ENCODE results near the gene ZAR1. TPM values are rescaled to one million over a fixed set of nuclear protein-coding genes. Genes with fewer than 3 reads are reported as not detected.

Gene ZAR1
- total RNA-seq, 1 experiment from 2014 or later = not detected

GRCh38 chr4:48490680-48491513, 845 bp downstream of the ZAR1 start:
- DNase-seq (ENCODE audit: low read depth) = no peak

- DNase-seq (ENCODE audit: low read depth) = no peak
Measured at GRCh38 chr4:48491514-48492176, 1.6 kb downstream of the ZAR1 start.

GRCh38 chr4:48493452-48494100, 3.5 kb downstream of the ZAR1 start:
- no peak for DNase-seq (ENCODE audit: low read depth)

- no peak for DNase-seq (ENCODE audit: low read depth)
Measured at GRCh38 chr4:48495941-48496340, 5.9 kb downstream of the ZAR1 start.

- no peak for DNase-seq (ENCODE audit: low read depth)
Measured at GRCh38 chr4:48498895-48499294, 8.8 kb downstream of the ZAR1 start.

GRCh38 chr4:48499551-48500066, 9.6 kb downstream of the ZAR1 start:
- no peak for DNase-seq (ENCODE audit: low read depth)

GRCh38 chr4:48503233-48504025, 13.4 kb downstream of the ZAR1 start:
- no peak for DNase-seq (ENCODE audit: low read depth)

GRCh38 chr4:48504026-48504330, 13.9 kb downstream of the ZAR1 start:
- DNase-seq (ENCODE audit: low read depth) = no peak

- no peak for DNase-seq (ENCODE audit: low read depth)
Measured at GRCh38 chr4:48504352-48504751, 14.3 kb downstream of the ZAR1 start.

GRCh38 chr4:48506716-48507115, 16.7 kb downstream of the ZAR1 start:
- DNase-seq (ENCODE audit: low read depth) = no peak

- no peak for DNase-seq (ENCODE audit: low read depth)
Measured at GRCh38 chr4:48509543-48509942, 19.5 kb downstream of the ZAR1 start.

- no peak for DNase-seq (ENCODE audit: low read depth)
Measured at GRCh38 chr4:48518143-48518542, 28.1 kb downstream of the ZAR1 start.

GRCh38 chr4:48526406-48526805, 36.4 kb downstream of the ZAR1 start:
- DNase-seq (ENCODE audit: low read depth) = no peak

- no peak for DNase-seq (ENCODE audit: low read depth)
Measured at GRCh38 chr4:48538358-48538757, 48.3 kb downstream of the ZAR1 start.

GRCh38 chr4:48539597-48539996, 49.5 kb downstream of the ZAR1 start:
- DNase-seq (ENCODE audit: low read depth) = no peak

GRCh38 chr4:48542888-48543287, 52.8 kb downstream of the ZAR1 start:
- no peak for DNase-seq (ENCODE audit: low read depth)

- no peak for DNase-seq (ENCODE audit: low read depth)
Measured at GRCh38 chr4:48543796-48544195, 53.7 kb downstream of the ZAR1 start.

Other genes starting within 250 kb of the ZAR1 start
- gene TEC, start 220.4 kb upstream of the ZAR1 start, total RNA-seq (2014; rRNA removed; shearing (Covaris generic)) = 0.12 and 0.81 TPM in 2 replicates
- 82.8 and 109 TPM in 2 replicates for gene SLAIN2, start 148.7 kb upstream of the ZAR1 start, total RNA-seq (2014; rRNA removed; shearing (Covaris generic))
- 1.2 and 2.1 TPM in 2 replicates for gene SLC10A4, start 6.9 kb upstream of the ZAR1 start, total RNA-seq (2014; rRNA removed; shearing (Covaris generic))

Data from M059J (cell line).